ENCODE results near the gene LRRC7.
"Not testable (repeated sequence)": the region's sequence is repeated elsewhere in the genome, so short reads cannot be mapped to it uniquely, and the experiment has no call there.

LRRC7 gene

GRCh38 chr1:69921486-69921885 lies 353.8 kb downstream of the LRRC7 start:
- in situ Hi-C loops (cut with MboI; ENCODE audit: low sequenced_read_pairs, unreplicated experiment): no loop called here

GRCh38 chr1:69928234-69928633 lies 360.5 kb downstream of the LRRC7 start:
- DNase-seq (ENCODE audit: low spot score); in situ Hi-C loops (cut with MboI; ENCODE audit: low sequenced_read_pairs, unreplicated experiment): not testable (repeated sequence)

More at GRCh38 chr1:69921486-69921885, 353.8 kb downstream of the LRRC7 start:
- no peak for DNase-seq (ENCODE audit: low spot score)
- TF ChIP-seq CTCF (IDR thresholded peaks at IDR 0.05; ENCODE audit: borderline replicate concordance, control extremely low read depth, extremely low read depth, insufficient read depth, missing control alignments): no peak

GRCh38 chr1:69929308-69930057 lies 361.8 kb downstream of the LRRC7 start:
- no peak for TF ChIP-seq CTCF (IDR thresholded peaks at IDR 0.05; ENCODE audit: borderline replicate concordance, control extremely low read depth, extremely low read depth, insufficient read depth, missing control alignments)
- DNase-seq (ENCODE audit: low spot score): no peak
- in situ Hi-C loops (cut with MboI; ENCODE audit: low sequenced_read_pairs, unreplicated experiment): no loop called here

- DNase-seq (ENCODE audit: low spot score): no peak
- no peak for TF ChIP-seq CTCF (IDR thresholded peaks at IDR 0.05; ENCODE audit: borderline replicate concordance, control extremely low read depth, extremely low read depth, insufficient read depth, missing control alignments)
- in situ Hi-C loops (cut with MboI; ENCODE audit: low sequenced_read_pairs, unreplicated experiment): no loop called here
Measured at GRCh38 chr1:69930396-69930795, 362.7 kb downstream of the LRRC7 start.

- TF ChIP-seq CTCF (IDR thresholded peaks at IDR 0.05; ENCODE audit: borderline replicate concordance, control extremely low read depth, extremely low read depth, insufficient read depth, missing control alignments): no peak
- in situ Hi-C loops (cut with MboI; ENCODE audit: low sequenced_read_pairs, unreplicated experiment): no loop called here
- DNase-seq (ENCODE audit: low spot score): no peak
Measured at GRCh38 chr1:69932760-69933159, 365.0 kb downstream of the LRRC7 start.

GRCh38 chr1:69940231-69940630 lies 372.5 kb downstream of the LRRC7 start:
- TF ChIP-seq CTCF (IDR thresholded peaks at IDR 0.05; ENCODE audit: borderline replicate concordance, control extremely low read depth, extremely low read depth, insufficient read depth, missing control alignments): no peak
- no peak for DNase-seq (ENCODE audit: low spot score)
- in situ Hi-C loops (cut with MboI; ENCODE audit: low sequenced_read_pairs, unreplicated experiment): no loop called here

- DNase-seq (ENCODE audit: low spot score): no peak
- in situ Hi-C loops (cut with MboI; ENCODE audit: low sequenced_read_pairs, unreplicated experiment): no loop called here
- TF ChIP-seq CTCF (IDR thresholded peaks at IDR 0.05; ENCODE audit: borderline replicate concordance, control extremely low read depth, extremely low read depth, insufficient read depth, missing control alignments): no peak
Measured at GRCh38 chr1:69940816-69941215, 373.1 kb downstream of the LRRC7 start.

All from GM13976 (cell line).